GM03348 (cell line): ENCODE data around the gene SERPINA12.
"Not testable (repeated sequence)": the region's sequence is repeated elsewhere in the genome, so short reads cannot be mapped to it uniquely, and the experiment has no call there.

ENCODE experiments used
- DNase-seq: peaks from one replicate; pipeline ENCODE4 v3.0.0; 2012; ENCODE audit warnings: low spot score

SERPINA12 gene

DNA sequence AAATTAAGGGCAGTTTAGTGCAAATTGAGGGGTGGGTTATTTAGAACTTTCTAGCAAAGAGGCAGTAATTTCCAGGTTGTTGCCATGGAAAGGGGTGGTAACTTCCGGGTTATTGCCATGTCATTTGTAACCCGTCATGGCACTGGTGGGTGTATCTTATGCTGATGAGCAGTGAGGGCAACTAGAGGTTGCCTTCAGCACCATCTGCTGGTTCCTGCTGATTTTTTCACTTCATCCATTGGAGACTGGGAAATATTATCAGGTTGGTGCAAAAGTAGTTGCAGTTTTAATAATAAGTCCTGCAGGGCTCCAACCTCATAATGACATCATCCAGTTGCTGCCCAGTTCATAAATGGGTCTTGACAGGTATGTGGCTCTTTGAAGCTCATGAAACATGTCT is 27.6 kb upstream of the SERPINA12 start:
- DNase-seq: no peak

DNA sequence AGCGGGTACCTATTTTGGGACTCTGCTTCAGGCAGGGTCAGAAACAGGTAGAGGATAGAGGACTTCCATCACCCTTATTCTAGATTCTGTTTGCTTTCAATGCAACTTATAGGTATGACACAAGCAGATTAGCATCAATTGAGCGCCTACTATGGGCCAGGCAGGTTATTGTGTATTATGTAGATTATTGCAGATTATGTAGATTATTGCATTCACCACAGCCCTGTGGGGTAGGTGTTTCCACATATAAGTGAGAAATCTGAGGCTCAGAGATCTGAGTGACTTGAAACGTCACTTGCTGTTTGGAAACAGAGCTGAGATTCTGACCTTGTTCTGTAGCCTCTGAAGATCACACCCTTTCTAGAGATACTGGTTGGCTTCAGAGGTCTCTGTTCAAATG is 26.2 kb upstream of the SERPINA12 start:
- DNase-seq: no peak

DNA sequence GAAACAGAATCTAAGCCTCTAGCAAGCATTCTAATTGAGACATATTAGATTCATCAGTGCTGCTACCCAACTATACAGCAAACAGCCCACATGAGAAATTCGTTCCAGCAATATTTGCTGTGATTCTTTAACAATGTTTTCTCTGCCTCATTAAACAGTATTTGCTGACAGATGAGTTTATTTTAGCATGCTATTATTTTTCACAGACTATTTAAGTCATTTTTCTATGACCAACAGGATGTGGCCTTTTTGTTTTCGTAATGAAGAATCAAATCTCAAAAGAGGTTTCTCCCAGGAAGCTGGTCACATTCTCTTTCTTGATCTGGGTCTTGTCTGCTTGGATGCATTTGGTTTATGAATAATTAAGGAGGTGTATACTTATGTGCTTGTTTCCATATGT is 23.2 kb upstream of the SERPINA12 start:
- DNase-seq: no peak

DNA sequence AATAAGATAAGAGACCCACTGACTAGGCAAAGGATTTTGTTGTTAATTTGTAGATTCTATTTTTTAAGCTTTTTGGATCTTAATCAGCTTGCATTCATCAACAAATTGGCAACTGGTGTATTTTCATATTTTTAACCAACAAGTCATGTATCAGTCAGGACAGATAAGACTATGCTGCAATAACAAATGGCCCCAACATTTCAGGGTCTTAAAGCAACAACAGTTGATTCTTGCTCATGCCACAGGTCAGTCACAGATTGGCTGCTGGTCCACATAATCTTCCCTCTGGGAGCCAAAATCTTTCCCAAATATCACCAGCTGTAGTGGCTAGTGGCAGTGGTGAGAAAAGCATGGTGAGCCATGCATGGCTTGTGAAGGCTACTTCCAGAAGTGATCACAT is 21.9 kb upstream of the SERPINA12 start:
- no peak for DNase-seq

GRCh38 chr14:94524093-94524492 is 14.8 kb upstream of the SERPINA12 start:
- DNase-seq: no peak

GRCh38 chr14:94523265-94523664 is 14.0 kb upstream of the SERPINA12 start:
- DNase-seq: no peak

GRCh38 chr14:94522115-94522724 is 13.0 kb upstream of the SERPINA12 start:
- DNase-seq: no peak

GRCh38 chr14:94521375-94522114 is 12.3 kb upstream of the SERPINA12 start:
- DNase-seq: no peak

DNA sequence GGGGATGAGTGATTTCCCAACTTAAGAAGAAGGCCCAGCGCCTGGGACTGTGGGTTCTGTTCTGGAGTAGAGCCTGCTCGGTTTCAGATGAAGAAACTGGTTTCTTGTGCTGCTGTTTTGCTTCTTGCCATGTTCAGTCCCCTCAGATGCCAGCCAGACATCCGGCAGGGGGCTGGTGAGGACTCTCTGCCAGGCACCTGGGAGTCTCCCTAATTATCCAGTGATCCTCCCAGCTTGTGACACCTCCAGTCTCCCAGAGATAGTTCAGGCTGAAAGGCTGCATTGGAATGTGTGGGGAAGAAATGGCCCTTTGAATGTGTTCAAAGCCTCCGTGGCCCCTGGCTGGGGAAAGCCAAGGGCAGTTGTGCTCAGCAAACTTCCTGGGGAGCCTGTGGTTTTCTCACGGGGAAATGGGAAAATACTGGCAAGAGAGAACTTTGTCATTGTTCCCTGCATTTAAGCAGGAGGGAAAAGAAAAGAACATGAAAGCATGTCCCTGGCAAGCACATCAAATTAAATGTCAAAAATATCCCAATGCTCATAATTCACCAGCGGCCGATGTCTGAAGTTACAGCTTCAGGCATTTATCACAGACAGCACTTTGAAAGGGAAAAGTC is 8.5 kb upstream of the SERPINA12 start:
- DNase-seq: no peak

DNA sequence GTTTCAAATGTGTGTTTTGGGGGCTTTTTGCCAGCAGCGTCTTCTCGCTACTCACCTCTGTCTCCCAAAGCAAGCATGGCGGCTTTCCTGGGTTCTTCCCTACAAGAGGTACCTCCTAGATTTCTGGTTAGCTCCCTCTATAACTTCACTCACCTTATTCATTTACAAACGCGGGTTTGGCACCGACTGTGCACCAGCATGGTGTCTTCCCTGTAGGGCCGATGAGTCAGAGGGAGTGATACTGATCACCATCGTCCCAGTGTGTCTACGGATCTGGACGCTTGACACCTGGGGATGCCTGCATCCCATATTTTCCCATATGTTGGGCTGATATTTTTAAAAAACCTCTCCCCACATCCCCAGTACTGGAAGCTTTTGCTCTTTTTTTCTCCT is 8.0 kb upstream of the SERPINA12 start:
- no peak for DNase-seq

GRCh38 chr14:94515856-94516255 is 6.6 kb upstream of the SERPINA12 start:
- no peak for DNase-seq

DNA sequence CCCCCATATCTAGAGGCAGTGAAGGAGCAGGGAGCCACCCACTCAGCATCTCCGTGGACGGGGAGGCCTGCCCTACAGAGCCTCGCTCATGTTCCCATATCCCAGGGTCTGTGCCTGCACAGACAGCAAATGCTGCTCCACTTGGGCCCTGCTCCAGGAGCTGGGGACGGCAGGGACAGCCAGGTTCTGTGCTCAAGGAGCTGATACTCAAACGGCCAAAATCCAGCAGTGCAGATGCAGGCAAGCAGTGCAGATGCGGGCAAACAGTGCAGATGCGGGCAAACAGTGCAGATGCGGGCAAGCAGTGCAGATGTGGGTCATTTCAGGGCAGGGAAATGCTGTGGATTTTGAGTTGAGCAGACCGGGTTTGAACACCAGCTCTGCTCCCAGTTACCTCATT is 6.2 kb upstream of the SERPINA12 start:
- DNase-seq: no peak

GRCh38 chr14:94514351-94514750 is 5.1 kb upstream of the SERPINA12 start:
- DNase-seq: no peak

GRCh38 chr14:94510481-94510880 is 1.2 kb upstream of the SERPINA12 start:
- DNase-seq: not testable (repeated sequence)

GRCh38 chr14:94505641-94506040 is 3.6 kb downstream of the SERPINA12 start:
- DNase-seq: no peak

- DNase-seq: no peak
Observed at GRCh38 chr14:94505206-94505605, 4.1 kb downstream of the SERPINA12 start.

- no peak for DNase-seq
Observed at GRCh38 chr14:94501588-94502516, 7.4 kb downstream of the SERPINA12 start.

DNA sequence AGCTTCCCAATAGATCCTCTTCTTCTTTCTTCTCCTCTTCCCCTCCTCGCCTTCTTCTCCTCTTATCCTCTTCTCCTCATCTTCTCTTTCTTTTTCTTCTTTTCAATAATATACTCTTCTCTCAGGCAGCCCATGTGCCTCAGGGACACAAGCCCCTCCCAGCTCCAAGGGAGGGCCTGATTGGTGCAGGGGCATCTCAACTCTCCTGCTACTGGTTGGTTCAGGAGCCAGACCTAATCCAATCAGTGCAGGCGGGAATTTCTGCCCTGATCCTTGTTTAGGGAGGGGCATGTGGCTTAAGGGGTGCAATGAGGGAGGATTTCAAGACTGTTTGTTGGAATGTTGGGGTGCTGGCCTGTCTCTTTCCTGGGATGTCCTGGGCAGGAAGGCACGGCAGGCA is 9.0 kb downstream of the SERPINA12 start:
- no peak for DNase-seq

DNA sequence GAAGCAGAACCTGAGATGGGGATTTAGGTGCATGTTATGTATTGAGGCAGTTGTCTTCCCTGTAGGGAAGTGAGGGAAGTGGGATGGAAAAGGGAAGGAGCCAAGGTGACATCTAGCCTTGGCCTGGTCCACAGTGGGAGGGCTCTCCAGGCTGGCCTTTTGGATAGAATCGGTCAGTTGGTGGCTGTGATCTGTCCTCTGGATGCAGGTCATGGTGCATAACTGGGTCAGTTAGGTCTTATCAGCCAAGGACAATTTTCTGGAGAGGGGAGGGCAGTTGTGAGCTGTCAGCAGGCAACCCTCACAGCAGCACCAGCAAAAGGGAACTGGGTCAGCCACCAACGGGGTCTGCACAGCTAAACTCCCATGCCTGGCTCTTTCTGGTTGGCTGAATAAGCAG is 9.6 kb downstream of the SERPINA12 start:
- DNase-seq: no peak

DNA sequence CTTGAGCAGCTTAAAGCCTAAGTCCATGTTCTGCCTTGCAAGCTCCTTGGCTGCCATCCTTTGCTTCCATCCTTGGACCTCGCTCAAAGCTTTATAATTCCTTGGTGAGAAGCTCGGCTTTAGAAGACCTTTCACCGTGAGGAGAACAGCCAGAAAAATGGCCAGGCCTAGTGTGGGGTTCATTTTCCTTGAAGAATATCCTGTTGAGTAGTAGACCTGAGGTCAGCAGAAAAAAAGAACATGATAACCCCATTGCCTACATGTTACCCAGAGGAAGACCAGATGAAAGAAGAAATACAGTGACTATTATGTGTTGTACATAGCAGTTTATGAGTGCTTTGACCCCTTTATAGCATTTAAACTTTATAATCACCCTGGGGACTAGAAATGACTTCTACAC is 11.1 kb downstream of the SERPINA12 start:
- DNase-seq: no peak

DNA sequence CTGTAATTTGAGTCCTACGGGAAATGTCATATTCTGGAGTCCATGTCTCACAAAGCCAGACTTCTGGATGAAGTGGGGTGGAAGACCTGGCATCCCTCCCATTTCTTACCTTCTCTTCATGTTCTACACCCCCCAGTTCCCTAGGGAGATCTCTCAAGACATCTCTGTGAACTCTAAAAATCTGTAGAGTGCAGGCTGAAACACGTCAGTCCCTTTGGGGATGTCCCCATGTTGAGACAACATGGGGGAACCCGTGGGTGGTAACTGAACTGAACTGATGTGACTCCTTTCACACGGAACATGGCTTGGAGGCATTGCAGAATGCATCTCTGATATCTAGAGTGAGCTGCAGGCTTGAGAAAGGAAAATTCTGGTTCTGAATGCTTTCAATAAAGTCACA is 15.2 kb downstream of the SERPINA12 start:
- no peak for DNase-seq

DNA sequence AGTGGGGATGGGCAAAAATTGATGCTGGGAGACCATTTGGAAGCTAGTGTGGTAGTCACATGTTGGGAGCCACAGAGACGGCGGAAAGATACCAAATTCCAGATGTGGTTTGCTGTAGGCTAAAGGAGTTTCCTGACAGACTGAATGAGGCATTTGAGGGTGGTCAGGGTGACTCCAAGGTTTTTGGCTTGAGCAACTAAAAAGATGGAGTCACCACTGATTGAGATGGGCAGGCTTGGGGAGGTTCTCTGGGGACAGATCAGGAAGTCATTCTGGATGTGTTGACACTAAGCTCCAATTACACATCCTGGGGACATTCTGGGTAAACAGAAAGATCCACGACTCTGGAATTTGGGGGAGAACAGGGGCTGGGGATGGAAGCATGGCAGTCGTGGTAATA is 17.8 kb downstream of the SERPINA12 start:
- no peak for DNase-seq

DNA sequence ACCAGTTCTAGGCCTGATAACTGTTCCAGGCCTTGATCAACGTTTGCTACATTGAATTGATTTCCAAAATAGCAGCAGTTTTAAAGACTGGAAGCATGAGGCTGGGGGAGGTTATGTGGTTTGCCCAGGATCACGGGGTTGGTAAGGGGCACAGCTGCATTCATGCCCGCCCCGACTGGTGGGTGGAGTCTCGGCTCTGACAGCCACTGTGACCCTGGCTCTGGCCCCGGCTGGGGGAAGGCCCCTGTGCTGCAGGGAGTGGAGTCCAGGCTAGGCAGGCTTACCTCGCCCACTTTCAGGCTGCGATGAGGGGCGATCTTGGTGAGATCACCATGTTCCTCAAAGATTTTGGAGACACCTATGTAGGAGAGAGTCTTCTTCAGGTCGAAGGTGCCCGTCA is 19.9 kb downstream of the SERPINA12 start:
- DNase-seq: no peak
